Forelimb muscle (tissue), 1 donor: ENCODE results near the gene RAD9A. TPM values are rescaled to one million over a fixed set of nuclear protein-coding genes. Genes with fewer than 3 reads are reported as not detected.

Experiments used
- DNase-seq: peaks from one replicate; pipeline ENCODE4 v3.0.0-alpha.2; 2013; ENCODE audit warnings: low read depth
- polyA plus RNA-seq: library from polyadenylated mRNA; unstranded; fragments of 120-200 nt; gene quantifications from one replicate; pipeline ENCODE4 v1.2.1, GENCODE V29; 2013; ENCODE audit not compliant: insufficient read length

RAD9A gene
- polyA plus RNA-seq, 1 donor: 8.2 TPM

GRCh38 chr11:67356864-67357561 lies 34.8 kb upstream of the RAD9A start:
- DNase-seq: no peak

DNA sequence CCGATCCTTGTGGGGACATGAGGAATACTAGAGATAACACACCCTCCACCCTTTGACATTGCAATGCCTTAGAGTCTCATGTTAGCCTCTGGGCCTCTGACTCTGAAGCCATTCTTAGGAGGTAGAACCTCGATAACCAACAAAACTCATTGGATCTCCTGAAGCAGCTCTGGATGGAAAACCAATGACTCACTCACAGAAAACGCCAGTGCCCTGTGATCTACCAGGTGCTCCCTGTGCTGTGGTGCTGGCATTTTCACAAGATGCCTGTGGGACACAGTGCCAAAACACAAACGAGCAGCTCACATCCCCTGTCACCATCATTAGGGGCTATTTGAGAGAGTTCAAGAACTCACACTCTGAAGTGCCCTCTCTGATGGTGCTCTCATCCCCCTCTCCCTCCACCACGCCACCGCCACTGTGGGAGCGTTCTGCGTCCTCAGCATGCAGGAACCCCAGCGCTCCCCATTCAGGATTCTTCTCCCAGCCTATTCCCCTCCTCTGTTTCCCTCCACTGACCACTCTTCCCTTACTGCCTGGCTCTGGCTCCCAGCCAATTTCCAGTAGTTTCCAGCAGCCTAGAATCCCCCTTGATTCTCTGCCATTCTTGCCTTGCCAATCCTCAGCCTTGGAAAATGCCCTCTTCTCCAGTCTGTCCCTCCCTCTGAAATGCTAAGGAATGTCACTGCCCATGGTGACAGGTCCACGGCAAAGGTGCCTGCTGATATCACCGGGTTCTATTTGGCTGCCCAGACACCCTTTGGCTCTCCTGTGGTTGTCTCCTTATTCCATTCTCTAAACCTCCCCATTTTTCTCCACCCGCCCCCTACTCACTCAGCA lies 33.7 kb upstream of the RAD9A start:
- no peak for DNase-seq

- DNase-seq: no peak
Observed at GRCh38 chr11:67364169-67364568, 27.6 kb upstream of the RAD9A start.

GRCh38 chr11:67364783-67365722 lies 26.7 kb upstream of the RAD9A start:
- DNase-seq: no peak

GRCh38 chr11:67365736-67366444 lies 25.9 kb upstream of the RAD9A start:
- DNase-seq: no peak

- no peak for DNase-seq
Observed at GRCh38 chr11:67366546-67366945, 25.2 kb upstream of the RAD9A start.

DNA sequence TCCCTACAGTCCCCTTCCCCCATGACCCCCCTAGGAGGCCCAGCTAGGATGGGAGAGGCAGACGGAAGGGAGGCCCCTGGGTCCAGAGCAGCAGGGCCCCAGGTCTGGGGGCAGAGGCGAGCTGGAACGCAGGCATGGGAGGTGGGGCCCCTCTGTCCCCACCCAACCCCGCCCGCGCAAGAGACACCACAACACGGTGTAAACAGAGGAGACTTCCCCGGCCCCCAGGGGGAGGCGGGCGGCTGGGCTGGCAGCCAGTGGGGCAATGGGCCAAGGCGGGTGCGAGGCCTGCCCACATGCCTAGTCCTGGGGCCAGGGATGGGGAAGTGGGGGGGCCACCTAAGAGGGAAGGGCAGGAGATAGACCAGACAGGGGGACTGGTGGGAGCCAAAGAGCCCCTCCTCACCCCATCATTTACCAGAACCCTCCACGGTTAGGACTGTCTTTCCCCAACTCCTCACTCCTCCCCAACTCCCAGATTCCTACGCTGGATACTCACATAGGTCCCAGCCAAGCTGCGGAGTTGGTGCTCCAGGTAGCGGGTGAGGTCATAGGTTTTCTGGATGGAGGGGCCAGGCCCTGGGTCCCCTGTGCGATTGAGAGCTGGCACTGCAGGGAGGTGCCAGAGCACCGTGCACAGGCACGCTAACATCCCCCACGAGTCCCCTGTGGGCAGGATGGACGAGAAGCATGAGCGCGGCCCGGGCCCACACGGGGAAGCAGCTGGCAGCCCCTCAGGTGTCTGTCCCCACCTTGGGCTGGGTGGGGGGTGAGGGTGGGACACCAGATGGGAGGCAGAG lies 24.6 kb upstream of the RAD9A start:
- no peak for DNase-seq

DNA sequence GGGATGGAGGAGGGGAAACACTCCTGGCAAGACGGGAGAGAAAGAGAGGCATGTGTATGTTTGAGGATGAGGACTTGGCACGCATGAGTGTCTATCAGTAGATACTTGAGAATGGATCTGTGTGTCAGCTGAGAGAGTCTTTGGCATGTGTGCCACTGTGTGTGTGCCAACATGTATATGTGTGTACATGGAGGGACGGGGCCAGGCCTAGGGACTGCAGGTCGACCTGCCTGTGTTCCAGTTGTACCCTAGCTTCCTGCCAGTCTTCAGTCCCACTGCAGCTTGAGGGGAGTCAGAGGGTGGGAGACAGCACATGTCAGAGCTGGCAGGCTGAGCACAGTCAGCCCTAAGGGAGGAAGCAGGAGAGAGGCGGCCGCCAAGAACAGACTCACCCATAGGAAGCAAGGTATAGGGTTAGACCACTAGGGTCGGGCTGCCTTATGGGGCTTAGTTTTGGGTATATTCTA lies 24.0 kb upstream of the RAD9A start:
- no peak for DNase-seq

- DNase-seq: no peak
Observed at GRCh38 chr11:67368621-67369020, 23.2 kb upstream of the RAD9A start.

GRCh38 chr11:67369275-67369674 lies 22.5 kb upstream of the RAD9A start:
- no peak for DNase-seq

GRCh38 chr11:67369801-67370284 lies 21.9 kb upstream of the RAD9A start:
- DNase-seq: no peak

- no peak for DNase-seq
Observed at GRCh38 chr11:67370351-67371076, 21.3 kb upstream of the RAD9A start.

DNA sequence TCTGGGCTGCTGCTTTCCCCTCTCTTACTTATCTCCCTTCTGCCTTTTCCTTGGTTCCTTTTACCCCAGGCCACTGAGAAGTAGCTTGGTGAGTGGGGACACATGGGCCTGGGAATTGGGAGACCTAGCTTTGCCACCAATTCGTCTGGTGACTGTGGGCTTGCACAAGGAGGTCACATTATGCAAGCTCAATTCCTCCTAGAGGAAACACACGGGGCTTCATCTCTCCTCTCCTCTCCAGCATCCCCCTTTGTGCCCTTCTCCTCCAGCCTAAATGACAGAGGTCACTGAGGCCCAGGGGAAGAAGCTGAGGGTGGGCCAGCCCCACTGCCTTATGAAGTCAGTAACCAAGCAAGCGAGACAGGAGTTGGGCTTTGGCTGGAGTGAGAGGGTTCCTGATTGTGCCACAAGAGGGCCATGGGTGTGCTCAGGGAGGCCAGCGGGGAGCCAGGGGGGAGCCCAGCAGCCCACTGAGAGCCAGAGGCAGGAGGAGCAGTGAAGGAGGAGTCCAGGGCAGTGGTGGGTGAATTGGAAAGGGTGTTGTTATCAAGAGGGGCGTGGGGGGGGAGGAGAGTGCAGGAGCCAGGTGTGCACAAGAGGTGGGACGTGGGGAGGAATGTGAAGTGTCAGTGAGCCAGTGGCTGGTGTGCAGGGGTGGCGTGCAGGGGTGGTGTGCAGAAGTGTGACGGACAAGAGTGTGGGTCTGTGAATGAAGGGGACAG lies 20.4 kb upstream of the RAD9A start:
- no peak for DNase-seq

DNA sequence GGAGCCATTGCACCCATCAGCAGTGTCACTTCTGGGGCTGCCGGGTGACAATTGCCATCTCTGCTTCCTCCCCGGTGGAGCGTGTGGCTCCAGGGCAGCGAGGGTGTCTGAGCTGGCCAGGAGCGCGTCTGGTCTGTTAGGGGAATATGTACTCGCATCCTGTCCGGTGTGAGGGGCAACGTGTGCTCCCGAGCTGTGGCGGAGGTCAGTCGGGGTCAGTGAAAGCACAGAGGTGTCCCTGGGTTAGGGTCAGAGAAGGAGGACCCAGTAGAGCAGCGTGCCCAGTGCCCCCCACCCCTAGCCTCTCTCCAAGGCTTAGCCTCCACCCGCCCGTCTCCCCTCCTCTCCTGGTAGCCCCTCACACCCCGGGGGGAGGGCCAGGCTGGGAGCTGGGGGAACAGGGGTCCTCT lies 19.9 kb upstream of the RAD9A start:
- no peak for DNase-seq

- no peak for DNase-seq
Observed at GRCh38 chr11:67372321-67372992, 19.3 kb upstream of the RAD9A start.

GRCh38 chr11:67372993-67373647 lies 18.7 kb upstream of the RAD9A start, which contains the start of gene CLCF1:
Gene CLCF1 (minus strand): TSS chr11:67373598. CDS start chr11:67373539, 59 bp downstream.
- DNase-seq: no peak
